NCI-H2029 (cell line): ENCODE data around the gene CD164.
A peak's percentile ranks its signal among the peaks of the same experiment; 100 is the strongest.
"Not testable (repeated sequence)": the region's sequence is repeated elsewhere in the genome, so short reads cannot be mapped to it uniquely, and the experiment has no call there.

Experiments
- DNase-seq: peaks from one replicate; lab custom pipeline; 2025; lab: John Stamatoyannopoulos, UW

The CD164 gene

GRCh38 chr6:109342911-109343310 is 39.4 kb downstream of the CD164 start:
- no peak for DNase-seq

- no peak for DNase-seq
Measured at GRCh38 chr6:109342506-109342905, 39.8 kb downstream of the CD164 start.

- DNase-seq: no peak
Measured at GRCh38 chr6:109340811-109341210, 41.5 kb downstream of the CD164 start.

GRCh38 chr6:109339906-109340678 is 42.2 kb downstream of the CD164 start:
- DNase-seq: no peak

- peak; percentile 90 for DNase-seq
Measured at GRCh38 chr6:109336221-109336961, 45.9 kb downstream of the CD164 start.

- not testable (repeated sequence) for DNase-seq
Measured at GRCh38 chr6:109333870-109334269, 48.4 kb downstream of the CD164 start.

- DNase-seq: no peak
Measured at GRCh38 chr6:109332748-109333147, 49.5 kb downstream of the CD164 start.

- no peak for DNase-seq
Measured at GRCh38 chr6:109331081-109331480, 51.2 kb downstream of the CD164 start.

- no peak for DNase-seq
Measured at GRCh38 chr6:109330263-109330662, 52.0 kb downstream of the CD164 start.

- no peak for DNase-seq
Measured at GRCh38 chr6:109328629-109329028, 53.6 kb downstream of the CD164 start.

- no peak for DNase-seq
Measured at GRCh38 chr6:109327959-109328358, 54.3 kb downstream of the CD164 start.

GRCh38 chr6:109327491-109327890 is 54.8 kb downstream of the CD164 start:
- no peak for DNase-seq

- DNase-seq: no peak
Measured at GRCh38 chr6:109326351-109326750, 55.9 kb downstream of the CD164 start.

- no peak for DNase-seq
Measured at GRCh38 chr6:109325400-109325801, 56.9 kb downstream of the CD164 start.

GRCh38 chr6:109323241-109323640 is 59.0 kb downstream of the CD164 start:
- no peak for DNase-seq

- DNase-seq: no peak
Measured at GRCh38 chr6:109322825-109323224, 59.4 kb downstream of the CD164 start.

GRCh38 chr6:109321752-109322151 is 60.5 kb downstream of the CD164 start:
- DNase-seq: peak; percentile 72

- no peak for DNase-seq
Measured at GRCh38 chr6:109320072-109320471, 62.2 kb downstream of the CD164 start.

- DNase-seq: peak; percentile 91
Measured at GRCh38 chr6:109318328-109318876, 63.9 kb downstream of the CD164 start.

- DNase-seq: no peak
Measured at GRCh38 chr6:109316909-109317308, 65.4 kb downstream of the CD164 start.
